ENCODE results near the gene RGS13. TPM values are rescaled to one million over a fixed set of nuclear protein-coding genes. Genes with fewer than 3 reads are reported as not detected.

The RGS13 gene
- total and polyA plus RNA-seq, 10 of the 15 experiments (the other 5 are each of a cell fraction or from before 2014, with no cell fraction given): 0.23 to 16.0 (median 0.36) TPM; not detected in 1

DNA sequence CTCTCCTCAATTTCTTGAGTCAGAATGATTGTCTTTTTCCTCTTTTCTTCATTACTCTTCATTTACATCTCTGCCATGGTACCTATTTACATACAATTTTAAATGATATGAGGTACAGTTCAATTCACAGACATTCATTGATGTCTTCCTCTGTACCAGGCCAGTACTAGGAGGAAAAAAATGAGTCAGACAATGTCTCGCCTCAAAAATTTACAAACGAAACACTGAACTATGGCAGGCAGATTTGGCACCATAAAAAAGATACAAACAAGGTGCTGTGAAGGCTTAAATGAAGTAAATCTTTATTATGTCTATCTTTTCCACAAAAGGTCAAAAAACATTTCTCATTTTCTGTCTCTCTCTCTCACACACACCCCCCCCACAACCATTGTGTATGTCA lies 71.0 kb downstream of the RGS13 start:
- intact Hi-C loops (cut with micrococcal nuclease; ENCODE audit: unreplicated experiment): no loop called here
- ChIA-PET CTCF (no interaction called here), SMC1A (ENCODE audit: uncharacterized antibody, unreplicated experiment) (interaction anchor here (1.7 kb wide), 1 partner anchor 229 kb away, joined by 3 read pairs; no protein-coding TSS in a partner anchor), RAD21 (ENCODE audit: unreplicated experiment) (interaction anchor here (0.6 kb wide), 1 partner anchor 12 kb away, joined by 3 read pairs; no protein-coding TSS in a partner anchor), POLR2A (no interaction called here)
- DNase-seq (ENCODE audit: low read depth, low spot score): no peak
- no peak for FAIRE-seq
- TF ChIP-seq SREBF2 (IDR thresholded peaks at IDR 0.05; ENCODE audit: low read length) (no peak), GABPA (IDR thresholded peaks at IDR 0.05; ENCODE audit: low read depth) (no peak), EZH2 (IDR thresholded peaks at IDR 0.05; ENCODE audit: borderline replicate concordance, control insufficient read depth, low read depth, low read length) (no peak), KAT2A (conservative IDR thresholded peaks at IDR 0.05; ENCODE audit: control insufficient read depth, low read depth, low read length) (no peak), HDGF (IDR thresholded peaks at IDR 0.05) (no peak)
- TF ChIP-seq, protein P1, sequence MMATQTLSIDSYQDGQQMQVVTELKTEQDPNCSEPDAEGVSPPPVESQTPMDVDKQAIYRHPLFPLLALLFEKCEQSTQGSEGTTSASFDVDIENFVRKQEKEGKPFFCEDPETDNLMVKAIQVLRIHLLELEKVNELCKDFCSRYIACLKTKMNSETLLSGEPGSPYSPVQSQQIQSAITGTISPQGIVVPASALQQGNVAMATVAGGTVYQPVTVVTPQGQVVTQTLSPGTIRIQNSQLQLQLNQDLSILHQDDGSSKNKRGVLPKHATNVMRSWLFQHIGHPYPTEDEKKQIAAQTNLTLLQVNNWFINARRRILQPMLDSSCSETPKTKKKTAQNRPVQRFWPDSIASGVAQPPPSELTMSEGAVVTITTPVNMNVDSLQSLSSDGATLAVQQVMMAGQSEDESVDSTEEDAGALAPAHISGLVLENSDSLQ (IDR thresholded peaks at IDR 0.05): no peak
- H3K4me2 ChIP-seq (ENCODE audit: control insufficient read depth, insufficient read depth): no peak overlapping the region
- WGBS (ENCODE audit: insufficient coverage, insufficient replicate concordance, low lambda C conversion rate, missing lambda C conversion rate): 69% methylated on average over 2 of the region's 2 CpGs
- H3K9ac ChIP-seq (ENCODE audit: control insufficient read depth, insufficient read depth, low read length): no peak overlapping the region
- no peak overlapping the region for H3K4me3 ChIP-seq
- no peaks in the 10 kb centered on the region for H4K20me1 ChIP-seq (ENCODE audit: control insufficient read depth, insufficient read depth)
- peaks cover 6% of the 10 kb centered on the region; the same call in 1 of the 2 replicates for H3K4me1 ChIP-seq (ENCODE audit: control insufficient read depth, insufficient read depth, low read length)
- in situ Hi-C loops (cut with MboI): no loop called here
- BruUV-seq (replicated peaks): no TSS peak
- H3K79me2 ChIP-seq (ENCODE audit: control insufficient read depth, insufficient read depth, low read length): no peaks in the 10 kb centered on the region
- ATAC-seq: no peak
- H3K9me3 ChIP-seq (replicated peaks; ENCODE audit: control insufficient read depth, insufficient read depth, low read length): no peaks in the 10 kb centered on the region
- H3K27ac ChIP-seq (ENCODE audit: control insufficient read depth, insufficient read depth): no peak overlapping the region
- H3K27me3 ChIP-seq (replicated peaks in 1 of 2; ENCODE audit: control insufficient read depth in 2 of 2, insufficient read depth in 2 of 2, low read length in 1 of 2): no peaks in the 10 kb centered on the region
- H3K36me3 ChIP-seq (ENCODE audit: control insufficient read depth in 2 of 2, insufficient read depth in 2 of 2, low read length in 1 of 2): no peaks in the 10 kb centered on the region
- H2AFZ ChIP-seq (ENCODE audit: control insufficient read depth, low read depth, low read length): no peak overlapping the region

DNA sequence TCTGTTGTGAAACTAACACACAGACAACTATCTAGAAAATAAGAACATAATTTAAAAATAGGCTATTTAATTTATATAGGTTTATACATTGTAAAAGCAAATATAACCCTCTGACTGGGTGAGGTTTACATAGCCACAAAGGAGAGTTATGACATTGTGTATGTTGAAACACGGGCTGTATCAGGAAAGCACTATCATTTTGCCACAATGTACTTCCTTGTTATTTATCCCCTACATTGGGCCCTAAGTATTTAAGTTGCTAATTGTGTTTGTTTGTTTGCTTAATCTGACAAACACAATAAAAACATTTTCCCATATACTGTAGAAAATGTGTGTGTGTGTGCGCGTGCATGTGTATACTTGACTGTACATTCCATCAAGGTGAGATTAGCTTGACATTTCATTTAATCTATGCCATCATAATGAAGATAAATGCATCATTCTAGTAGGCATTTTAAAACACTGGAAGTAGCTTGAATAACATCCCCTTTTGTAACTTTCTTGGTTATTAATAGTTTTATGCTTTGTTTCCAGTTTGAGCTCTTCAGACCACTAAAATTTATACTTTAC lies 72.1 kb downstream of the RGS13 start:
- H3K9ac ChIP-seq (ENCODE audit: control insufficient read depth, insufficient read depth, low read length): no peak overlapping the region
- in situ Hi-C loops (cut with MboI) (no loop called here), intact Hi-C loops (cut with micrococcal nuclease; ENCODE audit: unreplicated experiment) (no loop called here)
- H2AFZ ChIP-seq (ENCODE audit: control insufficient read depth, low read depth, low read length): no peak overlapping the region
- H3K79me2 ChIP-seq (ENCODE audit: control insufficient read depth, insufficient read depth, low read length): no peaks in the 10 kb centered on the region
- no peaks in the 10 kb centered on the region for H3K36me3 ChIP-seq (ENCODE audit: control insufficient read depth in 2 of 2, insufficient read depth in 2 of 2, low read length in 1 of 2)
- ChIA-PET RAD21 (ENCODE audit: unreplicated experiment) (no interaction called here), SMC1A (ENCODE audit: uncharacterized antibody, unreplicated experiment) (interaction anchor here (1.7 kb wide), 2 partner anchors 16 to 231 kb away, joined by 3 to 5 read pairs; no protein-coding TSS in a partner anchor), POLR2A (no interaction called here), CTCF (no interaction called here)
- H3K9me3 ChIP-seq (replicated peaks; ENCODE audit: control insufficient read depth, insufficient read depth, low read length): no peaks in the 10 kb centered on the region
- 73% methylated on average over 3 of the region's 3 CpGs for WGBS (ENCODE audit: insufficient coverage, insufficient replicate concordance, low lambda C conversion rate, missing lambda C conversion rate)
- BruUV-seq (replicated peaks): no TSS peak
- no peak overlapping the region for H3K27ac ChIP-seq (ENCODE audit: control insufficient read depth, insufficient read depth)
- FAIRE-seq (no peak), ATAC-seq (no peak), DNase-seq (ENCODE audit: low read depth, low spot score) (no peak)
- peaks cover 3% of the 10 kb centered on the region; the same call in 1 of the 2 replicates for H3K4me1 ChIP-seq (ENCODE audit: control insufficient read depth, insufficient read depth, low read length)
- no peak overlapping the region for H3K4me3 ChIP-seq
- no peaks in the 10 kb centered on the region for H3K27me3 ChIP-seq (replicated peaks in 1 of 2; ENCODE audit: control insufficient read depth in 2 of 2, insufficient read depth in 2 of 2, low read length in 1 of 2)
- TF ChIP-seq, protein P2, sequence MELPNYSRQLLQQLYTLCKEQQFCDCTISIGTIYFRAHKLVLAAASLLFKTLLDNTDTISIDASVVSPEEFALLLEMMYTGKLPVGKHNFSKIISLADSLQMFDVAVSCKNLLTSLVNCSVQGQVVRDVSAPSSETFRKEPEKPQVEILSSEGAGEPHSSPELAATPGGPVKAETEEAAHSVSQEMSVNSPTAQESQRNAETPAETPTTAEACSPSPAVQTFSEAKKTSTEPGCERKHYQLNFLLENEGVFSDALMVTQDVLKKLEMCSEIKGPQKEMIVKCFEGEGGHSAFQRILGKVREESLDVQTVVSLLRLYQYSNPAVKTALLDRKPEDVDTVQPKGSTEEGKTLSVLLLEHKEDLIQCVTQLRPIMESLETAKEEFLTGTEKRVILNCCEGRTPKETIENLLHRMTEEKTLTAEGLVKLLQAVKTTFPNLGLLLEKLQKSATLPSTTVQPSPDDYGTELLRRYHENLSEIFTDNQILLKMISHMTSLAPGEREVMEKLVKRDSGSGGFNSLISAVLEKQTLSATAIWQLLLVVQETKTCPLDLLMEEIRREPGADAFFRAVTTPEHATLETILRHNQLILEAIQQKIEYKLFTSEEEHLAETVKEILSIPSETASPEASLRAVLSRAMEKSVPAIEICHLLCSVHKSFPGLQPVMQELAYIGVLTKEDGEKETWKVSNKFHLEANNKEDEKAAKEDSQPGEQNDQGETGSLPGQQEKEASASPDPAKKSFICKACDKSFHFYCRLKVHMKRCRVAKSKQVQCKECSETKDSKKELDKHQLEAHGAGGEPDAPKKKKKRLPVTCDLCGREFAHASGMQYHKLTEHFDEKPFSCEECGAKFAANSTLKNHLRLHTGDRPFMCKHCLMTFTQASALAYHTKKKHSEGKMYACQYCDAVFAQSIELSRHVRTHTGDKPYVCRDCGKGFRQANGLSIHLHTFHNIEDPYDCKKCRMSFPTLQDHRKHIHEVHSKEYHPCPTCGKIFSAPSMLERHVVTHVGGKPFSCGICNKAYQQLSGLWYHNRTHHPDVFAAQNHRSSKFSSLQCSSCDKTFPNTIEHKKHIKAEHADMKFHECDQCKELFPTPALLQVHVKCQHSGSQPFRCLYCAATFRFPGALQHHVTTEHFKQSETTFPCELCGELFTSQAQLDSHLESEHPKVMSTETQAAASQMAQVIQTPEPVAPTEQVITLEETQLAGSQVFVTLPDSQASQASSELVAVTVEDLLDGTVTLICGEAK (IDR thresholded peaks at IDR 0.05; ENCODE audit: borderline replicate concordance): no peak
- TF ChIP-seq MEF2A (IDR thresholded peaks at IDR 0.05; ENCODE audit: insufficient read depth, low read depth, low read length) (no peak), DPF2 (IDR thresholded peaks at IDR 0.05) (no peak), TAF1 (IDR thresholded peaks at IDR 0.05; ENCODE audit: borderline replicate concordance, low read depth, low read length) (no peak)
- H3K4me2 ChIP-seq (ENCODE audit: control insufficient read depth, insufficient read depth): no peak overlapping the region
- no peaks in the 10 kb centered on the region for H4K20me1 ChIP-seq (ENCODE audit: control insufficient read depth, insufficient read depth)
